Measurements from ENCODE around the gene CMC2.

The CMC2 gene

DNA sequence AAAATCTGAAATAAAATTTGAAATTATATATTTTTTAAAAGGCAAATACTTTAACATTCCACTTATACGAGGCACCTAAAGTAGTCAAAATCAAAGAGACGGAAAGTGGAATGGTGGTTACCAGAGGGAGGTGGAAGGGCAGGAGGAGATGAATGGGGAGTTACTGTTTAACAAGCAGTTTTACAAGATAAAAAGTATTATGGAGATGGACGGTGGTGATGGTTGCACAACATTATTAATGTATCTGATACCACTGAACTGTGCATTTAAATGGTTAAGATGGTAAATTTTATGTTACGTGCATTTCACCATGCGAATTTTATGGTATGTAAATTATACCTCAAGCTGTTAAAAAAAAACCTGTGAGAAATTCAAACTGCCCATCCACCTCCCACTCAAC is 5.4 kb downstream of the CMC2 start:
- no peak for DNase-seq

DNA sequence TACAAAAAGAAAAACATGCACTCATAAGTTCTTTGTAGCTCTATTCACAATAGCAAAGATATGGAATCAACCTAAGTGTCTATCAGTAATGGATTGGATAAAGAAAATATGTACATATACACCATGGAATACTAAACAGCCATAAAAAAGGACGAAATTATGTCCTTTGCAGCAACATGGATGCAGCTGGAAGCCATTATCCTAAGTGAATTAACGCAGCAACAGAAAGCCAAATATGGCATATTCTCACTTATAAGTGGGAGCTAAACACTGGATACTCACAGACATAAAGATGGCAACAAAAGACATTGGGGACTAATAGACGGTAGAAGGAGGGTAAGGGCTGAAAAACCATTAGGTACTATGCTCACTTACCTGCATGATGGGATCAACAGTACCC is 5.8 kb downstream of the CMC2 start:
- DNase-seq = no peak

DNA sequence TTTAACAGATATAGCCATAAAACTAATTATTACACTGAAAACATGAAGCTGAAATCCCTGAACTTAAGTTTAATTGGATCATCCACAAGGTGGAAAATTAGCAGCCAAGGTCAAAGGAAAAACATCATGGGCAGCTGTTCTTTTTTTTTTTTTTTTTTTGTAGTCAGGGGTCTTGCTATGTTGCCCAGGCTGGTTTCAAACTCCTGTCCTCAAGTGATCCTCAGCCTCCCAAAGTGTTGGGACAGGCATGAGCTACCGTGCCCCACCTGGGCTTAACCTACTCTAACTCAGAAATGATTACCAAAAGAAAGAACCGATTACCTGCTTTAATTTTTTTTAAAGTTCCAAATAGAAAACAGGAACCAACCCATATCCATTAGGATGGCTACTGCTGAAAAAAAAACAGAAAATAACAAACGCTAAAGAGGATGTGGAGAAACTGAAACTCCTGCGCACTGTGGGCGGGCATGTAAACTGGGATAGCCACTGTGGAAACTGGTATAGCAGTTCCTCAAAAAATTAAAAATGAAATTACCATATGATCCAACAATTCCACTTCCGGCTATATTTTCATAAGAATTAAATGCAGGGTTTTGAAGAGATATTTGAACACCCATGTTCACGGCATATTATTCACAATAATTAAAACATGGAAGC is 8.6 kb downstream of the CMC2 start:
- DNase-seq = no peak

DNA sequence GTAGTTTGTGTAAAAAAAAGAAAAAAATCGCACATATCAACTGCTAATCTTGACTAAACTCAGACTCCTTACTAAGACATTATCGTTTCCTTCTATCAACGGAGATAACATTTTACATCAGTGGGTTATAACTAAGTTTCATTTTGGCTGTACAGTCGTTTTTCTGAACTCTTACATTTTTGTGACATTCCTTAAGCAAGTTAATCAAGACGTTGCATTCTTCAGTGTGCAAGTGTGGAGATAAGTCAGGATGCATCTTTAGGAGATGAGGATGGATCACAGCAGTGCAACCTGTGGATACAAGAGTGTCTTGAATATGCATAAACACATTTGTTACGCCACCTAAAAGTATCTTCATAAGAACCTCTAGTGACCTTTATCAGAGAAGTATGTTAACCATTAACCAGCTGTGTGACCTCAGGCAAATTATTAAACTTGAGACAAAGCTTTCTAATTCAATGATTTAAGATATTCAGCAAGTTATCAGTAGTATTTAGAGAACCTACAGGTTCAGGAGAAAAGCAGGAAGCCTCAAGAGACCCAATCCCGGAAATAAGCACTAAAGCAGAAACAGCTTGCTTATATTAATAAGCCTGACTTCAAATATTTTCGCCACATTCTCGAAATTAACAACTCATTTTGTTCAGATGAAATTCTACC is 9.4 kb downstream of the CMC2 start:
- no peak for DNase-seq

DNA sequence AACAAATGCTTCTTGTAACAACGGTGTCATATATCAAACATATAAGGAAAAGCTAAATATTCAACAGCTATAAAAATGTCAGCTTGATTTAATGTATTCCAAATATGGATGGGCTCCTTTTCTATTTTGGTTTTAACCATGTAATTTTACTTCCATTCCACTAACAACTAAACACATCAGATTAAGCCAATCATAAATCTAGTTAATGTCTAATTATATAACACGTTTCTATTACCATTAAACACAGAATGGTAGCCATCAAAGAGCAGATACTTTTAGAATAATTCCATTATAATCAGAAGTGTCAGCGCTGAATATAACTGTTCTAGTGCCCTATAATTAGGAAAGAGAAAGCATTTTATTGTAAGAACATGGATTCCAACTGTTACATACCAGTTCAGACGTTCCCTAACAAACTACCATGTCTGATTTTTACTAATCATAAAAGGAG is 10.0 kb downstream of the CMC2 start:
- no peak for DNase-seq

DNA sequence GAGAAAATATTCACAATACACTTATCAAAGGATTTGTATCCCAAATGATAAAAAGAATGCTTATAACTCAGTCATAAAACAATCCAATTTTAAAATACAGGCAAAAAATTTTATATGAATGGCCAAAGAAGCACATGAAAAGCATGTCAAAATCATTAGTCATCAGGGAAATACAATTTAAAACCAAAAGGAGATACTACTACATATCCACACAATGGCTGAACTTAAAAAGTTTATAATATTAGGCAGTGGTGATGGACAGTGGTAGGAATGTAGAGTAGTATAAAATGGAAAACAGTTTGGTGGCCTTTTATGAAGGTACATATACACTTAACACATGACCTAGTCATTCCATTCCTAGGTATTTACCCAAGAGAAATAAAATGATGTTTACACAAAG is 12.2 kb downstream of the CMC2 start:
- no peak for DNase-seq

DNA sequence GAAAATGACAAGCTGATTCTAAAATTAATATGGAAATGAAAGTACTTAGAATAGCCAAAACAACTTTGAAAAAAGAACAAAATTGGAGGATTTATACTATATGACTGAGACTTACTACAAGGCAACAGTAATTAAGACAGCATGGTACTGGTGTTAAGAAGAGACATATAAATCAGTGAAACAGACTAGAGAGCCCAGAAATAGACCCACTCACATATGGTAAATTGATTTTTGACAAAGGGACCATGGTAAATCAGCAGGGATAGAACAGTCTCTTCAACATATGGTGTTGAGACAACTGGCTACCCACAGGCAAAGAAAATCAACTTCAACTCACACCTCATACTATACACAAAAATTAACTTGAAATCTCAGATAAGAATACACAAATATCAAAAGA is 12.9 kb downstream of the CMC2 start:
- DNase-seq = no peak

DNA sequence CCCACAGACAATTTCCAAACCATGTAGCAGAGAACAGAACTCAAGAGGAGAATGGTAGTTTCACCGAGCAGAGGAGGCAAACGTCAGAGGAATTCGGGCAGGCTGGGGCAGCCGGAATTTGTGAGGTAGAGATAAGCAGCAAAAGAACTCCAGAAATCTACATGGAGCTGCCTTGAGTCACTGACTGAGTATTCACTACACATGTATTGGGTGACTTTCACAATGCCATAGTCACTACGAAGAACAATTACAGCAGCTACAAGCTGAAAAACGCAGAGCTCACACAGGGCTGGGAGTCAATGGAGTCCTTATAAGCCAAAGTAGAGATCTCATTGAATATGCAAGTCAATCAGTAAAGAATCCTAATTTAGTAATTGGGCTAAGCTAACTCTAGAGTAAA is 13.4 kb downstream of the CMC2 start:
- no peak for DNase-seq

DNA sequence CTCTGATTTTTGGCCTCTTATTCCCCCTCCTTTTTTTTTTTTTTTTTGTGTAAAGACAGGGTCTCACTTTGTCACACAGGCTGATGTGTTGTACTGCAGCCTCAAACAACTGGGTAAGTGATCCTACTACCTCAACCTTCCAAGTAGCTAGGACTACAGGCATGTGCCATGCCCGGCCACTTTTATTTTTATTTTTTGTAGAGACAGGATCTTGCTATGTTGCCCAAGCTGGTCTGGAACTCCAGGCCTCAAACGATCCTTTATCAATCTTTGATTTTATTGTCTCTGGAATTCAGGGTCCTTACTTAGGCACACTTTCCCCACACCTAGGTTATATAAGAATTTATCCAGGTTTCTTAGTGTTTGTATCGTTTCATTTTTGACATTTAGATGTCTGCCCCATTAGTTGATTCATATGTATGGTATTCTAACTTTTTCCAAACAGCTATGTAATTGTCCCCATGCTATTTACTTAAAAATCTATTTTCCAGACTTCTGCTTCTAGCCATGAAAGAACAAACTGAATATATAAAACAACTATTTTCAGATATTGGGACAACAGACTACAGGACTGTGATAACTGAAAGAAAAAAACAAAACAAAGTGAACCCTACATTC is 13.9 kb downstream of the CMC2 start:
- no peak for DNase-seq

DNA sequence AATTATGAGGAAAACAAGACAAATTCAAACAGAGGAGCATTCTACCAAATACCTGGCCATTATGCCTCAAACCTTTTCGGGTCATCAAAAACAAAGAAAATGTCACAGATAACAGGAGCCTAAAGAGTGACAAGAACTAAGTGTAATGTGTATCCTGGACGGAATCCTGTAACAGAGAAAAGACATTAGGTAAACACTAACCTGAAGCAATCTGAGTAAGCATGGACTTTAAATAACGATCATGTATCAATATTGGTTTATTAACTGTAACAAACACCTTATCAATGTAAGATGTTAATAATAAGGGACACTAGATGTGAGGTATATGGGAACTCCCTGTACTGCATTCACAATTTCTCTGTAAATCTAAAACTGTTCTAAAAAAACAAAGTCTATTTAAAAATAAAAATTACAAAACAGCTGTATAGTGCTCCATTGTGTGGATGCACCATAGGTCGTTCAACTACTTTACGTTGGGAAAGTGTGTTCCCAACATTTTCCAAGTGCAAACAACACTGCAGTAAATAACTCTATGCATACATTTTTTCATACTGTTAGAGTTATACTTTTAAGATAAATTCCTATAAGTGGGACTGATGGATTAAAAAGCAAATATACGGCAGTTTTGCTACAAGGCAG is 14.8 kb downstream of the CMC2 start:
- DNase-seq = no peak

DNA sequence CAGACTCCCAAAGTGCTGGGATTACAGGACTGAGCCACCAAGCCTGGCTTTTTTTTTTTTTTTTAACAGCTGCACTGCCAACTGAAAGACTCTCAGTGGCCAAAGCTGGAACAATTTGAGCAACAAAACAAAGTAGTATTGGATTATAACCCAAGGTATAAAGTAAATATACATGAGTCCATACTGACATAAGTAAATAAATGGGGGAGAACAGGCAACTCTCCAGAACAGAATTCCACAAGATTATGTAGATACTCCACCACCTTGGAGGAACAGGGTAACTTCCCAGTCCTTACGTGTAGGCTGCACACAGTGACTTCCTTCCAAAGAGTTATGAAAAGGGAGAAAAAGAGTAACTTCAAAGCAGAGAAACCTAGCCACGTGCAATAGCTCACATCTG is 15.7 kb downstream of the CMC2 start:
- no peak for DNase-seq

DNA sequence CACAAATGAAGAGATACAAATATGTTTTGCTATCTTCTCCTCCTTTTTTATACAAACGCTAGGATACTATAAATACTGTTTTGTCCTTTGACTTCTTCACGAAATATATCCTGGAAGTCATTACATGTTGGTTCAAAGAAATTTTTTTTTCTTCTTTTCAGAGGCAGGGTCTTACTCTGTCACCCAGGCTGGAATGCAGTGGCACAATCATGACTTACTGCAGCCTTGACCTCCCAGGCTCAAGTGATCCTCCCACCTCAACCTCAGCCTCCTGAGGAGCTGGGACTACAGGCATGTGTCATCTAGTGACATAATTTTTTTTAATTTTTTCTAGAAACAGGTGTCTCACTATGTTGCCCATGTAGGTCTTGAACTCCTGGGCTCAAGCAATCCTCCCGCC is 16.1 kb downstream of the CMC2 start:
- DNase-seq = no peak

DNA sequence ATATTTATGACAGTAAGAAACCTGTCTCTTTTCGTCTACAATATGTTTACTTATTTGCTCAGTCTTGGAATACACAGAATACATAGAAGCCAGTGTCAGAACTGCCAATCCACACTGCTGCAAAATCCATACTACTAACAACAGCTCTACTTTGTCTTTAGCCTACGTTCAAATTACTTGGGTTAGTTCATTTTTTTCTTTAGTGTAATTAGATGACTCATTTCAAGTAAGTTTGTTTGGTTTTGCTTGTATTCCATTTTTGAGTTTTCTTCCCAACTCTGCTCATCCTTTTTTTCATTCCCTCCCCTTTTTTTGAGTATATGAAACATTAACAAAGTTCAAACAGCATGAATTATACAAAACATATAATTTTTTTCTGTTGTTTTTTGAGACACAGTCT is 16.9 kb downstream of the CMC2 start:
- DNase-seq = no peak

DNA sequence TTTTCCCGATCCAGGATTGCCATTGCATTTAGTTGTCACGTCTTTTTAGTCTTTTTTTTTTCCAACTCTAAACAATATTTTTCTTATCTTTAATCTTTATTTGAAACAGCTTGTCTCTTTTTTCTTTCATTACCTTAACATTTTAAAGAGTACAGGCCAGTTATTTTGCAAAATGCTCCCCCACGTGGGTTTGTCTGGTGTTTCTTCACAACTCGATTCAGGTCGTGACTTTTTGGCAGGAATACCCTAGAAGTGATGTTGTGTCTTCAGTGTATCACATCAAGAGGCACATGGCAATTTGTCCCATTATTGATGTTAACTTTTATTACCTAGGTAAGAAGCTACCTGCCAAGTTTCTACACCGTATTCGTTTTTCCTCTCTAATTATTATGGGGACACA is 17.9 kb downstream of the CMC2 start:
- DNase-seq = no peak

DNA sequence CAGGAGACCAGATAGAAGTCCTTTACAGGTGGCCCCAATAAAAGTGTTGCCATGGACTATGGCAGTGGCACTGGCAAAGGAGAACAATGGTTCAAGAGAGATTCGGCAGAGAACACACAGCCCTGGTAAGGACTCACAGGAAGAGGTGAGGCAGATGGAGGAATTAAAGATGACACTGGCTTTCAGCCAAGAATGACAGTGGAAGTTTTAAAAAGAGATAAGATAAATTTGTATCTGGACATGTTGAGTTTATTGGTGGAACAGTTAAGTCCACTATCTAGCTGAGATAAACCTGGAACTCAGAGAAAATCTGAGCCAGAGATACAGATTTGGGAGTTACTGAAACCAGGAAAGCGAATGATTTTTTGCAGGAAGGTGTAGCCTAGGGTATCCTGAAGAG is 20.1 kb downstream of the CMC2 start:
- no peak for DNase-seq

DNA sequence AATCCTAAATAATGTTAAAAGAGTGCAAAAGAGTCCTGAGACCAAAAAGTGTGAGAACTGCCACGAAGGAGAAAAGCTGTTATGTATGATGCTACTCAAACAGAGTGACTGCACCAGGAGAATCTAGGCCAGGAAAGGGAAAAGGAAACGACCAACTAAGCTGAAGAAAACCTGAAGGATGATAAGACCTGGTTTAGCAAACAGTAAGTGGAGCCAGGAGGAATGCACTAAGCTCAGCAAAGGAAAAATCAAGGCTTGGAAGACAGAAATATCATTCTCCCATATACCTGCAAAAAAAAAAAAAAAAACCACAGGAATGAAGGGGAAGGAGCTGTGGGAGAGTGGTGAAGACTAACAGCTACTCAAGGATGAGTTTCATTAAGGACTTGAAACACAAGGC is 21.1 kb downstream of the CMC2 start:
- no peak for DNase-seq

DNA sequence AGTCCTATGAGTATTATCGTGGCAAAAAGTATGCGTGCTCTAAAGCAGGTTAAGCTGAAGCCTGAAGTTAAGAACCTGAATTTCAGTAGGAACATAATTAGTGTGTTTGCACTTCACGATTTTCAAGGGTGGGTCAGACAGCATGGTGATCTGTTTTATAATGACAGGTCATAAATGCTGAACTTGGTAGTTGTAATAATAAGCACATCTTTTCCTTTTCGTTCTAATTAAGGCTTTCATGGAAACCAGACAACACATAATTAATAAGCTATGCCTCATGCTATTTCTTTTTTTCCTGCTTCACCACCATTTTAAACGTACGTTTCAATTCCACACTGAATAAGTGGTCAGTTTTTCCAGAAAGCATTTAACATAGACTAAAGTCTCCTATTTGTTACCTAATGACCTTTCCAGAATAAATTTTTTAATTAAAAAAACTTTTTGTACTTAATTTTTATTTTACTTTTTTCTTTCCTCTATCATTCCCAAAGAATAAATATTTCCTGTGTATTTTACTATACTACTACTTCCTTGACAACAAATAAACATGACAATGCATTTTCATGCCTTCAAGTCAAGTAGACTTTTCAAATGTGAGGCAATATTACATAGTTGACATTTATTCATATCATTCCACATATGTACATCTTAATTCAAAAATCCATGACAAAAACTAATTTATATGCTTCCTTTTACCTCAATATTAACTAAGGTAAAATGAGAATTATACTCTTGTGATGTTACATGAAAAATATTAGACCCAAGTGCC is 22.4 kb downstream of the CMC2 start:
- no peak for DNase-seq

DNA sequence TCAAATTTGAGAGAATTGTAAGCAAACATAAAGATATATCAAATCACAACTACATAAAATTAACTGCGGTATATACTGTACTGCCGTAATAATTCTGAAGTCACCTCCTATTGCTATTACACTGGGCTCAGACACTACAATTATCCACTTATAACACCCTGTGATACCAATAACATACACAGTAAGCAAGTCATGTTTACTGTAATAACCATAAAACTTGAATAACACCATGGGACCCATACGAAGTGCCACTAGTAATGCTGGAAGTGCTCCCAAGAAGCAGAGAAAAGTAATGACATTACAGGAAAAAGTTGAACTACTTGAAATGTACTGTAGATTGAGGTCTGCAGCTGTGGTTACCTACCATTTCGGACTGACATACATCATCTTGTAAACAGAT is 24.0 kb downstream of the CMC2 start:
- DNase-seq = no peak

DNA sequence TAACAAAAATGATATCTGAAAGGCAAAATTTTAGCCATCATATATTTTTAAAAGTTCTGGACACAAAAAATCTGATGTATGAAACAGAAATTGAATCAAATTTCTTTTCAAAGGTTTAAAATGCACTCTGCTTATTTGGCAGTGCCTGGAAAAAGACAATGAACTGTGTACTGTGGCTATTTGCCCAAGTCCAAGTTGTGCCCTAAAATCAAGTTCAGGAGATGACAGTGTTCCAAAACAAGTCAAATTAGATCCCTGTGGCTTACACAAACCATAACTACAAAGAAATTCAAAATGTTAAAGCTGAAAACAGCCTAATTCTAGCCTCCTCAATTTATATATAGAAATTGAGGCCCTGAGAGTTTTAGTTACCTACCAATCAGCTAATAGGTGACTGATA is 25.6 kb downstream of the CMC2 start:
- DNase-seq = no peak

DNA sequence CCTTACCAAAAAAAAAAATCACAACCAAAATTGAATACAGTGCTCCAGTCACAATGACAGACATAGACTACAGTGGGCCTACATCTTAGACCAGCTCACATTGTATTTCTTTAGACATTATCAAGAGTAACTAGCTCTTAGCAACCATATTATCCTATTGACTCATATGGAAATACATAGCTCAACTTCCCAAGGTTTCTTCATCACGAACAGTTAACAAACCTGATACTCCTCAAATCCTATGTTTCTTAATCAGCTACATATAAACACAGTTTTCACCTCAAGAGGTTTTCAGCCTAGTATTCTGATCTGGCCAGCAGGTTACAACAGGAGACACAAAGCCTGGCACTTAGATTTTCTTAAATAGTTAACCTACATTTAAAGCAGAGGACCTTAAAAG is 29.7 kb downstream of the CMC2 start:
- DNase-seq = no peak

DNA sequence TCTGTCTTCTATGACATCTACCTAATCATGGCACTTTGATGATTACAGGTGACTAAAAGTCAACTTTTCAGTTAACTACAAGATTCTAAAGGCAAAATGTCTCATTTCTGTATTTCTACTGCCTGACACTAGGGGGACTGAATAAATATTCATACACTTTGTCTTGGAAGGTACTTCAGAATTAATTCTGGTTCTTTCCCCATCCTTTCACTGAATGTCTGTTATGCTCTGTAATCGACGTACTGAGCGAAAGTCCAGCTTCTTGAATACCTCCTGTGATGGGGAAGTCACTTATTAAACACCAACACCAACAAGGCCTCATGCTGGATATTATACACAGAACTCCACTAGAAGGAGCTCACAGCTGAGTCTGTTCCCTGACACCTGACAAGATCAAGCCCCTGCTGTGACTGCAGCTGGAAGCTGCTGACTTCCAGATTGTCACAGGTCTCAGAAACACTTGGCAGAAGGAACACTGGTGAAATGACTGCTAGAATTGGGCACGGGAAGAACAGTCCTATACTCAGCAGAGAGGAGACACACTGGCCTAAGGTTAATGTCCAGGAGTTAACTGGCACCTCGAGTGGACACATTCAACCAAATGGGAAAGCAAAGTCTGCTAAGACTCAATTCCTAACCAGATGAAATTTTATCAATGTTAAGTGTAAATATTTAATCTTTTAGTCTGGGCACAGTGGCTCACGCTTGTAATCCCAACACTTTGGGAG is 31.9 kb downstream of the CMC2 start:
- DNase-seq = no peak

DNA sequence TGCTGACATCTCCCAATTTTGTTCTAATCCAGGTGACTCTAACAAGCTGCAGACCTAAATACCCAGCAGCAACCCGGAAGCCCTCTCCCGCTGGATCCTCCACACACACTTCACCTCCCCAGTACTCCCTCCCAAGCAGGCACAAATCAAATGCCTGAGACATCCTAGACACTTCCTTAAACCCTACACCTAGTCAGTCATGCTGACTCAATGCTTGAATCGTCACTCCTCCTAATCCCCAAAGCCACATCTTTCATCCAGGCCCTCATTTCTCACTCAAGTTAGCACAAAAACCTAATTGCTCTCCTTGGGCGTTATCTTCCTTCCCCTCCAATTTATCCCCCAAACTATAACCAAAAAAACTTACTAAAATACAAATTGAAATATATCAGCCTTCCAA is 32.7 kb downstream of the CMC2 start:
- DNase-seq = no peak

DNA sequence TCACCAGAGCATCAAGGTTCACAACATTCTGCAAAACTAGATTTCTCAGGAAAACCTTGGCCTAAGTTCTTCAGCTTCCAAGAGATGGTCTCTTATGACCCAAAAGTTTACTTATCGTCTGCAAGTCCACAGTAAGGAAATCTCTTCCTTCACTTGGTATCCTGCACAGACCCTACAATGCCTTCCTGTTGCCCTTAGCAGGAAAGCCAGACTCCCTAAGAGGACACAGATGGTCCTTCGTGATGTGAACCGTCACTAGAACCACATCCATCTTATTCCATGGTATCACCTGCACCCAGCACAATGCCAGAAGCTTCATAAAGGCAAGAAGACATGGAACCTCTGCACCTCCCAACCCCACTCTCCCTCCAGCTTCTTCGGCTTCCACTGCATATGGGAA is 34.1 kb downstream of the CMC2 start:
- DNase-seq = no peak

Data from activated naive CD4-positive, alpha-beta T cell treated with anti-CD3 and anti-CD28 coated beads, Interleukin-2, amount 50 U/mL, for 16 hours (primary cell).